Skin of body (tissue), 2 donors: ENCODE measurements around the gene HHAT. TPM values are rescaled to one million over a fixed set of nuclear protein-coding genes. Genes with fewer than 3 reads are reported as not detected.
"Not testable (repeated sequence)": the region's sequence is repeated elsewhere in the genome, so short reads cannot be mapped to it uniquely, and the experiment has no call there.

ENCODE experiments used
- DNase-seq: peaks from one replicate; lab custom pipeline; 2025; lab: John Stamatoyannopoulos, UW
- total RNA-seq: library from RNA; depleted of rRNA; stranded (reverse); fragments of >200 nt; gene quantifications from one replicate; pipeline ENCODE4 v1.2.3, GENCODE V29; 2014

The HHAT gene
- total RNA-seq, 1 donor from 2014 or later, result 6.8 TPM

DNA sequence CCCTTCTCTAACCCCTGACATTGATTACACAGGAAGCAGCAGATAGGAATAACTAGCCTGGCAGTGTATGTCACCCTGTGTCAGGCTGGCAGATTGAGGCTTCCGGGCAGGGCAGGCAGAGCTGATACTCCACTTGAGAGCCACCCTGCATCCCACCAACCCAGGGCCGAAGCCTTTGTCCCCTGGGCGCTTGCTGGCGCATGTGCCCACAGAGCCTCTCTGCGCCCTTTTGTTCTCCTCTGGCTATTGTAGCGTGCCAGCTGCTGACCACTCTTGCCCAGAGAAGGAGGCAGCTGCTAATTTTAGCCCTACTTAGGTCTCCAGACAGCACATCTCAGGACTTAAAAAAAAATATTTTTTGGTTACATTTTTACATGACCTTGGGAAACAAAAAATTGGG lies 304.9 kb downstream of the HHAT start:
- no peak for DNase-seq

DNA sequence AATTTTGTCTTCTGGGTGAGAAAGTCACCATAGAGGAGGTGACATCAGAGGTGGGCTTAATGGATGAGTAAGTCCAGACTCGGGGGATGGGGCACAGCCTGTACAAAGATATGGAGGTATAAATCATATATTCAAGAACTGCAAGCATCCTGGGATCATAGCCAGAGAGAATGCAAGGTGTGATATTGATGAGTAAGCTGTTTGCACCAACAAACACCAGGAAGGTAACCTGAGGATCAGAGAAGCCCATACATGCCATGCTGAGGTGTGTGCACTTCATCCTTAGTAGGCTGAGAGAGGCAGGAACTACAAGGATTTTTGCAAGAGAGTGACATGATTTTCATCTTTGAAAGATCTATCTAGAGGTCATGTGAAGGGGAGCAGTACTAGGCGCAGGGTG lies 306.4 kb downstream of the HHAT start:
- DNase-seq, result no peak

DNA sequence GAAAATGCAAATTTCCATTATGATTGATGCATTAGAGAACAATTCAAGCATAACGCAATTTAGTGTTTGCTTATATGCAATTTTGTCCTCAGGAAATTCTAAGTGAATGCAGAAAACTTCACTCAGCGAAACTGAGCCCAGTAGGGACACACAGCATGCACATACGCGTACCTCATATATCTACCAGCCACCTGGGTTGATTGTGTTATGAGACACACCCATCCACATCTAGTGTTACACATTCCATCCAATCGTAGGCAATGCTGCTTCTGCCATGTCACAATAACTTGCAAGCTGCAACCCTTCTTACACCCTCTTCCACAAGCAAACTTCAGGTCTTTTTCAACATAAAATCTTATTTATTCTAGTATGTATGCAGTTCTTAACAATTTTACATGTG lies 312.9 kb downstream of the HHAT start:
- DNase-seq, result no peak

DNA sequence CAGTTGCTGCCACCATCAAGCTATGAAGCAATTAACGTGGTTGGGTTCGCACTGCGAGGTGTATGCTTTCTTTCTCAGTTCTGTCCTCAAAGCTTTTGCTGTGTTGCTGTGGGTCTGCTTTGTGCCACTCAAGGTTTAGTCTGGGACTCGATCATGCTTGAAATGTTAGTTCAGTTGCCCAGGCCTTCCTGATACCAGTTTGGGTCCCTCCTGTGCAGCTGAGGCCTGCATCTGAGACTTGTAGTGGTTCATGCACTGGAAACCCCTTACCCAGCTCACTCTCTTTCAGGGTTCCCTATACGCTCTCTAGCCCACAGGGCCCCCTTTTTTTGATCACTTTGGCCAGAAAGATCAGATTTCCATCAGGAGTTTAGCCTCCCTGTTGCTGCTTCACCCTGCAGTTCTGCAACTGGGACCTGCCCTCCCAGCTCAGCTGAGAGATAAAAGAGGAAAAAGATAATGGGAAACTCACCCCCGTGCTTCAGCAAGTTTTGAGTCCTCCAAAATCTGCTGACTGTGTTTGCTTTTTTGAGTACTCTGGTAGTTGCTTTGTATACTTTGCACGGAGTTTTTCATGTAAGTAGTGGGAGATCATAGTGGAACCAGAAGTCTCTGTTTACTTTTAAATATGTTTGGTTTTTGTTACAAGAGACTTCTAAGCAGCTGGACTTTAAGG lies 317.0 kb downstream of the HHAT start:
- no peak for DNase-seq

DNA sequence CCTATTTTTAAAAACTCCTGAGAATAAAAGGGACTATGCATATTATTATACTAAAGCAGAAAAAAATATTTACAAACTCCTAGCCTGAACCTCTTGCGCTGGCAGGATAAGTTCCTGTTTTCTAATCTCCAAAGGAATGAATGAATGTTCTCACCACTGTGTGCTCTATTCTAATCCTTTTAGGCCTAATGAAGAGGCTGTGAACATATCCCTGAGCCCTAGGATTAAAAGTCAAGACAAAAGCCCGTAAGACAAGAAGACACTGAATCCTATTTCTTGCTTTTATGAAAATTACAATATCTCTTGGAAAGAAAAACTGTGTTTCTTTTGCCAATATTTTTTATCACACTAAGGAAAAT lies 317.5 kb downstream of the HHAT start:
- DNase-seq, result no peak

DNA sequence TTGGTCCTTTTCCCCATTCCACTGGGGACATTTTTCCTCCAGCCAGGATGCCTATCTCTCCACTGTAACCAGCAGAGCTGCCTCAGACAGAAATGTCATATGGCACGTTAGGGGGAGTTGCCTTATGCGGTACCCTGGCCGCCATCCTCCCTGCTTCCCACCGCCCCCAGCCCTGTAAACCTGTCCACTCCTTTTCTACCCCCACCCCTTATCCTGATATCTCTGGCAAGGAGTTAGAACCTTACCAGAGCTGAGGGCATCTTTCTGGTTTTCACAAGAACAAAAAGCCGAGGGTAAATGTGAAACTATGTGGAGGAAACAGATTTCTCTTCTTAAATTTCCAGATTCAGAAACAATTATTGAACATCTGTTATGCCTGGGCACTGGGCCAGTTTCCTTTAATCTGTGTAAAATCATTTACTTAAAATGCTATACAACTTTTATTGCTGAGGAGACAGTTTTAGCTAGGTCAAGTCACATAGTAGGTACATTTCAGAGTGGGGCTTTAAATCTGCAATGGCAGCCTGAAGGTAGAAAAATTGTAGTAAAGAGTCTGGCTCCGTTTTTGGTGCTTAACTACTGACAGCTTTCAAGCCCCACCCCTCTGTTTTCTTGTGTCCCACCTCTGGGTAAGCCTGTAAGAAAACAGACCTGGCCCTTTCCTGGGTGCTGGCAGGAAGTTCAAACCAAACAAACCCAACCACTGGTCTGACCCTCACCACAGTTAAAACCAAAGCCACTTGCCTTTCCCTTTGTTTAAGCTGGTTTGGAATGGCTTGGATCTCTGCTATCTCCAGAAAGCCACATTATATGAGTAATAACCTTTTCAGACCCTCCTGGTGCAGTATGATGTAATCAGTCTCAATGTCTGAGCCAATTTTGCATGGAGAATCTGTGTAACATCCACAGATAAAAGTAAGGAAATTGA lies 319.0 kb downstream of the HHAT start:
- peak; percentile 16 for DNase-seq

DNA sequence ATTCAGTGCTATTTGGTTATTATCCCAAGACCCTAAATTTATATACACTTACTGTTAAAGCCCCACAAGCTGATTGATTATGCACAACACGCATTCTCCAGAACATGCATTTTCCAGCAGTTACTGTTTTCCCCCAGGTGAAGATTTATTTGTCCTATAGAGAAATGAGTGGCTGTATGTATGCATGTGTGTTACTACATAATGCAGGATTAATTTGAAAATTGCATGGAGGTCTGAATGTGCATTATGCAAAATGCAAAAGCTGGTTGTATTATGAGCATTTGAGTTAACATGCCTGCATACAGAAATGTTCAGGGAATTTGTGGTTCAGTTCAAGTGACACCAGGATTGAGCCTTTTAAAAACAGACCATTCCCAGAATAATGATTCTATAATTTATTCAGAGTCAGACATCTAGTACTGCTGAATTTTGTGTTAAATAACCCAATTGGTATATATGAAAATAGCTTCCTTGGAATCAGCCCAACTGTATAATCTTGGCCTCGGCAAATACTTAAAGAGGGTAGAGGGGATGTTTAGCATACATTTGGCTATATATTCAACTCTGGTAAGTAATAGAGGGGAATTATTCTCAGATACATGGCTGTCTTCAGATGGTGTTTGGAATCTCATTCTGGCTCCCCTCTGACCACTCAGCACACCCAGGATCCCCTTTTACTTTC lies 320.0 kb downstream of the HHAT start:
- no peak for DNase-seq

DNA sequence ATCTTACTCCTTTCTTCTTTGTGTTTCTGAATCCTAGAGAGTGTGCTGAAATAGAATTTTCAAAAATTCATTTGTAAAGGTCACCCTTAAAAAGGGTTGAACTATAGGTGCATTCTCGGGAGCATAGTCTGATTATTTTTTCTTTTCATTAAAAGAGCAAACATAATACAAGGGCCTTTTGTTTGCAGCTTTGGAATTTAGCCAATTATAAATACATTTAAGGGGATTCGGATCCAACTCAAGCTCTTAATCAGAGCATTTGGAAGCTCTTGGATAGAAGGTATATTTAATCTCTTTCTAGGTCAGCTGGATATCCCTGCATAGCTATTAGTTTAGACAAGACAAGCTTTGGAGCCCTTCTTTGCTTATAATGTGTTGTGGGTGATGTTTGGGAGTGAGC lies 321.7 kb downstream of the HHAT start:
- no peak for DNase-seq

DNA sequence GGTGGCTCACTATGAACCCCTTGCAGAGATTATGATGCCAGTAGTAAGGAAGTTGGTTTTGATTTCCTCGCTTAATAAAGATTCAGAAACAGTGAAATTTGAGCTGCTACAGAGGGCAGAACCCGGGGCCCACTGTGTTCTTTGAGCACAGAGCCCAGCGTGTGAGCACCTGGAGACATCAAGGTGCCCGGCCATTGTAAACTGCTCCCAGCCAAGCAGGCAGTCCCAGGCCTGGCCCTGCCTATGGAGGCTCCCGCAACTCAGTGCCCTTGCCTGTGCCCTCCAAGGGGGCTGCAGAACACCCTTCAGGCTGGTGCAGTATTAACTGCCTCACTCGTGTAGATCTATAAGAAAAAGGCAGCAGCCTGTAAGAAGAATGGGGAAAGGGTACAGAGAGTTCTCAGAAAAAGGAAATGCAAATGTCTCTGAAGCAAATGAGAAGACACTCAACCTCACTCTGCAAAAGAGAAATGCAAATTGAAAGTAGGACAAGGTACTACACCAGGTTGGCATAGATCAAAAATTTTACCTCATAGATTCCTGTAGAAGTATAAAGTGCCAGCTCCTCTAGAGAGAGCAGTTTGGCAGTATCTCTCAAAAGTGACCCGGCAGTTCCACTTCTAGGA lies 323.7 kb downstream of the HHAT start:
- DNase-seq, result no peak

DNA sequence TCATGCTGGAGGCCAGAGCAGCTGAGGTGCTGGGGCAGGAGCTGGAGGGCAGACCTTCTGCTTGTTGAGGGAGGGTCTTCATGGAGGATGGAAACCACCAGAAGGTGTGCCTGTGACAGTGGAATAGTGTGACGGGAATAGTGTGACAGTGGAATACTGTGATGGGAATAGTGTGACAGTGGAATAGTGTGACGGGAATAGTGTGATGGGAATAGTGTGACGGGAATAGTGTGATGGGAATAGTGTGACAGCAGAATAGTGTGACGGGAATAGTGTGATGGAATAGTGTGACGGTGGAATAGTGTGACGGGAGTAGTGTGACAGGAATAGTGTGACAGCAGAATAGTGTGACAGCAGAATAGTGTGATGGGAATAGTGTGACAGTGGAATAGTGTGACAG lies 325.1 kb downstream of the HHAT start:
- DNase-seq, result peak; percentile 4

DNA sequence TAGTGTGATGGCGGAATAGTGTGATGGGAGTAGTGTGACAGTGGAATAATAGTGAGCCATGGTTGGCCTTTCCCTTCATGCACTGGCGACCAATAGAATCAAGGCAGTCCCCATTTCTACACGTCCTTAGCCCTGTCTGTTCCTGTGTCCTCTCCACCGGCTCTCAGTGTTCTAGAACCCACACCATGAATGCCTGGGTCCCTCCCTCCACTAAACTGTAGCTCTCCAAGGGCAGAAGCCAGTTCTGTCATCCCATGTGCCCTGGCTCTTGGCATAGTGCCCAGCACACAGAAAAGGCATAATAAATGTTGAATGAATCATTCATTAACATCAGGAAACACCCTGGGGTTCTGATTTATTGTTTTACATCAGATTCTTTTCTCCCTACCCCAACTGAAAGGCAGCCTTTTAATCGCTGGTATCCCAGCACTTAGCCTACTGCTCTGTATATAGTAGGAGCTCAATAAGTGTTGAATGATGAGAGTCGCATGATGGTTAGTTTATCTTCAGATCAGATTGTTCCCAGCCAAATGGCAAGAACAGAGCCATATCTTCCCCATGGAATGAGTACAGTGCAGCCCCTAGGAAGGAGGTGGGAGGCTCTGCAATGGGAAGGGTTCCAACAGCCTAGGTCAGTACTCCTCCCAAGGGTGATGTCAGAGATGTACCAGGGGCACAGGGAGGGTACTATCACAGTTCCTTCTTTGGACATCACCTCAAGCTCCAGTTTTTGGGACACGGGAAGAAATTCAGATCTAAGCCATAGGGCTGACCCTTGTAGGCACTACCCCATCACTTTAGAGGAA lies 325.7 kb downstream of the HHAT start:
- DNase-seq, result no peak

DNA sequence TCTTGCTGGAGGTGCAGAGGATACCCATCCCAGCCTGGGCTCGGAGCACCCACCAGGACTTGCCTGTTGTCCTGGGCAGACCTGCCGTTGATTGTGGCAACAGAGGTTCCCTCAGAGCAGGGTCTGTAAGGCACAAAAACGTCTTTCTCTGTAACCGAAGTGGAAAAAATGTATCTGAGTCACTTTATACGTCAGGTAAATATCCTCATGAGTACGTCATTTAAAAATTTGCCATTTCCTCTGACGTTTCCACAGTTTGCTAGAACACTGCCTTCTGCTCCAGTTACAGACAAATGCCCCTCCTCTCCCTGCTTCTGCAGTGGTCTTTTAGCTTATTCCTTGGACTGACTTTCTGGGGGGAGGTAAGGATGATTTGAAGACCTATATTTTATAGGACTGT lies 326.8 kb downstream of the HHAT start:
- DNase-seq, result no peak

DNA sequence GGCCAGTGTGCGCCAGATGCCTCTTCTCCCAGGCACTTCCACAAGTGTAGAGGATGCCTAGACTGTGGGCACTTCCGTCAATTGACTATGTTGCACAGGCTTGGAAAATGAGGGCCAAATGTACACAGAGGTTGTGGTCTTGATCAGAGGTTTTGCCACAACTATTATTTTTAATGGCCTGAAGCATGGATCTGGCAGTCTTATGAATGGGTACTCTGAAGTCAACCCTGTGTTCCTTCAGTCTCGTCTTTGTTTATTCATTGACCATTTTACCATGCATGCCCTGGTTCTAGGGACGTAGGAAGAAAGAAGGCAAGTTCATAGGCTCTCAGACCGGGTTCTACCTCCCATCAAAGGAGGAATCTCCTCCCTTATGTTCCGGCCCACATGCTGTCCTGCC lies 329.1 kb downstream of the HHAT start:
- DNase-seq, result no peak

DNA sequence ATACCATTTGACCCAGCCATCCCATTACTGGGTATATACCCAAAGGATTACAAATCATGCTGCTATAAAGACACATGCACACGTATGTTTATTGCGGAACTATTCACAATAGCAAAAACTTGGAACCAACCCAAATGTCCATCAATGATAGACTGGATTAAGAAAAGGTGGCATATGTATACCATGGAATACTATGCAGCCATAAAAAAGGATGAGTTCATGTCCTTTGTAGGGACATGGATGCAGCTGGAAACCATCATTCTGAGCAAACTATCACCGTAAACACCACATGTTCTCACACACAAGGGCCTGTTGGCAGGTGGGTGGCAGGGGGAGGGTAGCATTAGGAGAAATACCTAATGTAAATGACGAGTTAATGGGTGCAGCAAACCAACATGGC lies 332.8 kb downstream of the HHAT start:
- not testable (repeated sequence) for DNase-seq

DNA sequence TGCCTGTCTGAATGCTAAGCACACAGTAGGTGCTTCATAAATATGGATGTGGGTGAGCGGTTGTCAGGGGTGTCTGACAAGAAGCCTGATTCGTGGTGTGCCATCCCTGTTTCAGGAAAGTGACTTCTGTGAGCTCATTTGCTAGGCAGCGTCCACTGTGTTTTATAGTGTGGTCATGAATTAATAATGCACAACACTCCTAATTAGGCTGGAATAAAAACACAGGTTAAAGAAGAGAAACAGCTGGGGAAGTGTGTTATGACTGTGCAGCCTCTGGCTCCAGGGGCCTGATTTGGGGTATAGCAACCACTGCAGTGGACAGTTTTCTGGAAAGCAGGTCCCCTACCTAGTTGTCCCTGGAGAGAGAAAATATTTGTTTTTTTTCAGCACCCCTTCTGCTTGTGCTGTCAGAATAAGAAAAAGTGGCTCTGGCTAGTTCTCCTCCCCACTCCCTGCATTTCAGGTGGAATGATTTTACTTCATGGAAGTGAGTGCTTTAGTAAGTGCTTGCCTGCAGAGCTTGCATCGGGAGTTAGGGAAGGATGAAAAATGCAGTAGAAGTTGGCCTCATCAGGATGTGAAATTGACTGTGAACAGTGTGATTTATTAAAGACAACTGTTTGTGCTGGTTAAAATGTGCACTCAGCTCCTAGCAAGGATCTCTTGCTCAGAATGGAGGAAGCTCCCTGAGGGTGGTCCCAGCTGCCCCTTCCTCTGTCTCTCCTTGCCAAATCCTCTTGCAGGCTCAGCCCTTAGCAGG lies 333.8 kb downstream of the HHAT start:
- DNase-seq, result no peak

DNA sequence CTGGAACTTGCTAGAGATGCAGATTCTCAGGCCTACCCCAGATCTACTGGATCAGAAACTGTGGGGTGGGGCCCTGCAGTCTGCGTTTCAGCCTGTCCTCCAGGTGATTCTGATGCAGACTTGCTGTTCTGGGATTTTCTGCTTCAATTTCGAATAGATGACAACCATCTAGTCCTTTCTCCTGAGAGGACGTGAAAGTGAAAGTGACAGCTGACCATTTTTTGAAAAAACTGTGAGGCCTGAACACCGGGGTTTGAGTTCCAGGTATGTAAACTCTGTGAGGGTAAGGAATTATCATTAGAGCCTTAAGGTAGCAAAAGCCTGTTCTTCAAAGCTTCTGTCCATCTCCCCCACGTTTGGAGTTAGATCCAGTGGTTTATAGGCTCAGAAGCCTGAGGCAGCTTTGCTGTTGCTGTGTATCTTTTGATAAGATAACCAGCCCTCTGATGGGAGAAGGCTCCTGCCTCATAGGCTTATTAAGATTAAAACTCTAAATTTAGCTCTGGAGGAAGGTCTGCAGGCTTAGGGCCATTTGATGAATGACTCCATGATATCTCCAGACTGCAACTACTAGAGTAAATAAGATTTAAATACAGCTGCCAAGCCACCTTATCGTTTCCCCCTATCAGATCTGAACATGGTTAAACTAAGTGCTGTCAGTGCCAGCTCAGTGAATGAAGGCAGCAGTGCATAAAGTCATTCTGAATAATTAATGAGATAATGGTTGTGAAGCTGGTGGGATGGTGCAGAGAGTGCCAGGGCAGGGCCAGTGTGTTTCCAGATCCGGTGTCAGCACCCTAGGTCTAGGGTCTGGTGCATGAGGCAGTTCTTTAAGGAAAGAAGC lies 335.2 kb downstream of the HHAT start:
- DNase-seq, result no peak

DNA sequence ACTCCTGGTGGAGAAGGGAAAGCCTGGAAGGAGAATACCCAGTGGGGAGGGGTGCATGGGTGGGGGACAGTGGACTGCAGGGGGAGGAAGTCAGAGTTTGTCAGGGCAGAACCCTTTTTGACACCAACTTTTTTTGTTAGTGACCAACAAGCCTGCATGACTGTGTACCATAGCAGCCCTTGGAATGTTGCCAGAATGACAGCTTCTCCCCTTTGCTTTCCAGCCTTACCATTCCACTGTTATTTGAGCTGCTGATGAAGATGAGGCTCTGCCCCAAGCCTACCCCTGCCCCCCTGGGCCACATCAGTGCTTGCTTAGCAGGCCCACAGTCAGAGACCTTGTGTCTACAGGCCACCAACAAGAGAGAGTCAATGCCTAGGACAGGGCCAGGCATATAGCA lies 341.2 kb downstream of the HHAT start:
- no peak for DNase-seq

DNA sequence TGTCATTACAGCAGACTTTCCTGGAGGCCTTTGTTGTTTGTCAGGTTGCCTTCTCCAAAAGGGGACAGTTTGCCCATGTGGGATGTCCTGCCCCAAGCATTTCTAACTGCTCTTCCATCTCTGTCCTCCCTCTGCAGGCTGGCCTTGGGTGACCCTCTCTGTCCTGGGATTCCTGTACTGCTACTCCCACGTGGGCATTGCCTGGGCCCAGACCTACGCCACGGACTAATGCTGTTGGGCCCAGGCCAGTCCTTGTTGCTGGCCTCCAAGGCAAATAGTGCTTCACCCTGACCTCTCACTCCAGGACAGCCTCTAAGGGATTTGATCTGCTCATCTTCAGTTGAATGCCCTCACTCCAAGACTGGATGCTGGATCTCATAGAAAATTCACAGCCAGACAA lies 345.4 kb downstream of the HHAT start:
- DNase-seq, result no peak

DNA sequence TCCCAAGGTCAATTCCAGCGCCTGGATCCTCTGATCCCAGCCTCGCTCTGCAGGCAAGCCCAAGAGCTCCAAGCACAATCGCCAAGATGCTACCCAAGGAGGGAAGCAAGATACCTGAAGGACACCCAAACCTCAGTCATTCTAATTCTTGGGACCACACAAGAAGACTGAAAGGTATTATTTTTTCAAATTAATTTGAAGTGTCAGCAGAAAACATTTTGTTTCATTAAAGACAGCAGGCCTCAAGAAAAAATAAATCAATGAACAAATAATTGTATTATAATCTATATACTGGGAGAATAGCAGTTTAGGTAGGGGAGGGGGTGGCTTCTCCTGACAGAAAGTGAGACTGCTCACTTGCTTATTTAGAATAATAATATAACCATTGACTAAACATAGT lies 347.8 kb downstream of the HHAT start:
- no peak for DNase-seq
